ENCODE measurements around the gene QPCT. TPM values are rescaled to one million over a fixed set of nuclear protein-coding genes. Genes with fewer than 3 reads are reported as not detected.

QPCT gene
- total and polyA plus RNA-seq, 2 of the 4 experiments (the other 2 are of a cell fraction), result 1.9 to 2.2 TPM

GRCh38 chr2:37357530-37357929 is 13.1 kb downstream of the QPCT start:
- dilution Hi-C loops (cut with HindIII; ENCODE audit: low sequenced_read_pairs, unreplicated experiment), result no loop called here

More at GRCh38 chr2:37357530-37357929, 13.1 kb downstream of the QPCT start:
- Histone ChIP-seq H4K5ac (ENCODE audit: low read depth, low read length) (no peak overlapping the region), H2AK5ac (ENCODE audit: low read depth, low read length) (no peak overlapping the region), H2AK9ac (replicated peaks; ENCODE audit: low read depth, low read length, poor library complexity) (no peak overlapping the region), H3K23ac (ENCODE audit: low read depth, low read length) (no peak overlapping the region), H2AFZ (replicated peaks; ENCODE audit: low read length, poor library complexity) (no peak overlapping the region), H4K91ac (ENCODE audit: insufficient read depth, low read depth, low read length) (no peak overlapping the region), H3K36me3 (ENCODE audit: control insufficient read depth, insufficient read depth, low read length) (no peaks in the 10 kb centered on the region), H3K9ac (ENCODE audit: low read depth, low read length) (no peak overlapping the region), H3K14ac (replicated peaks; ENCODE audit: low read depth, low read length) (no peak overlapping the region), H3K9me3 (ENCODE audit: control insufficient read depth, insufficient read depth, low read length) (no peaks in the 10 kb centered on the region), H3K27me3 (ENCODE audit: control insufficient read depth, insufficient read depth, low read length) (peaks cover 26% of the 10 kb centered on the region), H3K4ac (ENCODE audit: low read depth, low read length) (no peak overlapping the region), H2BK120ac (ENCODE audit: low read depth, low read length) (no peak overlapping the region), H2BK15ac (ENCODE audit: low read depth, low read length) (no peak overlapping the region), H3K79me1 (ENCODE audit: low read depth in 1 of 2, low read length in 2 of 2) (no peaks in the 10 kb centered on the region), H3K27ac (ENCODE audit: insufficient read depth, low read length) (no peak overlapping the region), H3K4me3 (ENCODE audit: insufficient read depth, low read depth, low read length) (no peak overlapping the region), H3K56ac (ENCODE audit: extremely low read depth, insufficient read depth, low read length) (no peak overlapping the region), H3K18ac (ENCODE audit: low read depth, low read length) (no peak overlapping the region), H2BK20ac (ENCODE audit: low read depth, low read length) (no peak overlapping the region), H2BK5ac (ENCODE audit: low read depth, low read length, poor library complexity, severe bottlenecking) (no peak overlapping the region), H3K4me1 (ENCODE audit: control insufficient read depth, insufficient read depth, low read length) (no peaks in the 10 kb centered on the region), H4K20me1 (ENCODE audit: insufficient read depth, low read length) (no peaks in the 10 kb centered on the region), H3K4me2 (ENCODE audit: low read depth, low read length) (no peak overlapping the region), H3K9me1 (ENCODE audit: insufficient read depth, low read length) (no peaks in the 10 kb centered on the region), H4K8ac (ENCODE audit: low read depth in 2 of 2, low read length in 2 of 2) (no peak overlapping the region)
- ChIA-PET POLR2A (ENCODE audit: unreplicated experiment) (no interaction called here), CTCF (no interaction called here)
- TF ChIP-seq RCOR1 (IDR thresholded peaks at IDR 0.05; ENCODE audit: insufficient replicate concordance, low read length), result no peak
- no peak for TF ChIP-seq MAFK (IDR thresholded peaks at IDR 0.05; ENCODE audit: low read depth, low read length)
- no peak for TF ChIP-seq MXI1 (IDR thresholded peaks at IDR 0.05; ENCODE audit: borderline replicate concordance, low read depth, low read length)
- no peak for TF ChIP-seq CTCF (conservative IDR thresholded peaks at IDR 0.05; ENCODE audit: low read depth, low read length)
- no peak for TF ChIP-seq MAZ (IDR thresholded peaks at IDR 0.05; ENCODE audit: borderline replicate concordance, low read depth, low read length)
- no peak for TF ChIP-seq BHLHE40 (IDR thresholded peaks at IDR 0.05; ENCODE audit: low read depth, low read length)
- no peak for TF ChIP-seq USF2 (IDR thresholded peaks at IDR 0.05; ENCODE audit: low read depth, low read length)
- TF ChIP-seq RAD21 (IDR thresholded peaks at IDR 0.05; ENCODE audit: low read length), result no peak
- TF ChIP-seq FOS (IDR thresholded peaks at IDR 0.05; ENCODE audit: low read depth, low read length), result no peak
- no TSS peak for BruUV-seq (replicated peaks)
- in situ Hi-C loops (cut with MboI; ENCODE audit: low sequenced_read_pairs) (no loop called here), intact Hi-C loops (cut with micrococcal nuclease) (no loop called here)
- no CpG with 5 or more reads among the region's 4 CpGs for WGBS, 2 experiments (ENCODE audit: extremely low coverage in 2 of 2, insufficient read length in 1 of 2)
- ATAC-seq (ENCODE audit: low read depth) (no peak), DNase-seq (no peak)

All from IMR-90 (cell line).